ENCODE measurements around the gene CYREN.

The CYREN gene

GRCh38 chr7:135158141-135158655, 12.3 kb downstream of the CYREN start:
- DNase-seq = no peak

GRCh38 chr7:135156290-135156689, 14.2 kb downstream of the CYREN start:
- DNase-seq = no peak

- DNase-seq = no peak
Observed at GRCh38 chr7:135154734-135155133, 15.8 kb downstream of the CYREN start.

GRCh38 chr7:135152442-135152841, 18.1 kb downstream of the CYREN start:
- DNase-seq = no peak

- DNase-seq = no peak
Observed at GRCh38 chr7:135151533-135151932, 19.0 kb downstream of the CYREN start.

- DNase-seq = no peak
Observed at GRCh38 chr7:135151132-135151531, 19.4 kb downstream of the CYREN start.

- DNase-seq = no peak
Observed at GRCh38 chr7:135150072-135150782, 20.3 kb downstream of the CYREN start.

- DNase-seq = peak; percentile 50 to 75
Observed at GRCh38 chr7:135147899-135148721, 22.4 kb downstream of the CYREN start, which contains the start of gene TMEM140. Gene TMEM140 (plus strand): TSS chr7:135148072. CDS start chr7:135164442, 16,370 bp downstream.

GRCh38 chr7:135147341-135147898, 23.1 kb downstream of the CYREN start:
- DNase-seq = peak; percentile 30 to 42

- no peak for DNase-seq
Observed at GRCh38 chr7:135143885-135144668, 26.4 kb downstream of the CYREN start.

GRCh38 chr7:135129579-135129978, 40.9 kb downstream of the CYREN start:
- no peak for DNase-seq

GRCh38 chr7:135128931-135129330, 41.6 kb downstream of the CYREN start:
- DNase-seq = no peak

- DNase-seq = peak in 1 of 2 donors; percentile 5
Observed at GRCh38 chr7:135124631-135125030, 45.9 kb downstream of the CYREN start.

- no peak for DNase-seq
Observed at GRCh38 chr7:135121868-135122267, 48.6 kb downstream of the CYREN start.

- DNase-seq = no peak
Observed at GRCh38 chr7:135117096-135117495, 53.4 kb downstream of the CYREN start.
